H9 (cell line): Measurements from ENCODE around the gene HS3ST4. TPM values are rescaled to one million over a fixed set of nuclear protein-coding genes. Genes with fewer than 3 reads are reported as not detected.

ENCODE experiments used
- DNase-seq: peaks from one replicate; pipeline ENCODE4 v3.0.0-alpha.2; 2017
- H2AFZ ChIP-seq: one replicate; pipeline ENCODE4 v1.6.1; 2013; ENCODE audit warnings: mild to moderate bottlenecking, low read length, control low read depth, moderate library complexity
- H2AK5ac ChIP-seq: 2 replicates; pipeline ENCODE4 v1.6.1; 2013; ENCODE audit warnings: low read length, control low read depth, mixed read lengths; ENCODE audit not compliant: insufficient read length
- H2BK120ac ChIP-seq: one replicate; pipeline ENCODE4 v1.6.1; 2013; ENCODE audit warnings: low read depth, mild to moderate bottlenecking, low read length, control low read depth, inconsistent platforms; ENCODE audit not compliant: poor library complexity, severe bottlenecking
- H2BK12ac ChIP-seq: 2 replicates; pipeline ENCODE4 v1.6.1; 2013; ENCODE audit warnings: low read length, control low read depth, mixed read lengths, low read depth; ENCODE audit not compliant: insufficient read length
- H2BK15ac ChIP-seq: 2 replicates; pipeline ENCODE4 v1.6.1; 2013; ENCODE audit warnings: low read depth, low read length, control low read depth
- H2BK20ac ChIP-seq: one replicate; pipeline ENCODE4 v1.6.1; 2013; ENCODE audit warnings: low read depth, mild to moderate bottlenecking, low read length, control low read depth, inconsistent platforms; ENCODE audit not compliant: poor library complexity, severe bottlenecking
- H2BK5ac ChIP-seq: 2 replicates; pipeline ENCODE4 v1.6.1; 2013; ENCODE audit warnings: low read length, control low read depth, mixed read lengths; ENCODE audit not compliant: insufficient read length
- H3K14ac ChIP-seq: 2 replicates; pipeline ENCODE4 v1.6.1; 2013; ENCODE audit warnings: low read length, control low read depth; ENCODE audit not compliant: insufficient read depth
- H3K18ac ChIP-seq: 2 replicates; pipeline ENCODE4 v1.6.1; 2013; ENCODE audit warnings: low read depth, mild to moderate bottlenecking, mixed read lengths, low read length, control low read depth; ENCODE audit not compliant: insufficient read length
- H3K23ac ChIP-seq: 2 replicates; pipeline ENCODE4 v1.6.1; 2013; ENCODE audit warnings: low read length, control low read depth, mixed read lengths, low read depth; ENCODE audit not compliant: insufficient read length
- H3K23me2 ChIP-seq: 2 replicates; pipeline ENCODE4 v1.6.1; 2013; ENCODE audit warnings: low read depth, mild to moderate bottlenecking, mixed read lengths, low read length, control low read depth; ENCODE audit not compliant: insufficient read length, poor library complexity, severe bottlenecking
- H3K27ac ChIP-seq: 2 replicates; pipeline ENCODE4 v1.5.1; 2013; ENCODE audit warnings: low read length, control low read depth, mixed read lengths, low read depth; ENCODE audit not compliant: insufficient read length
- H3K27me3 ChIP-seq: 2 replicates; pipeline ENCODE4 v1.6.1; 2013; ENCODE audit warnings: low read length, control low read depth, inconsistent platforms; ENCODE audit not compliant: insufficient read depth
- H3K4ac ChIP-seq: 2 replicates; pipeline ENCODE4 v1.6.1; 2013; ENCODE audit warnings: low read depth, mild to moderate bottlenecking, control low read depth, inconsistent platforms, low read length, moderate library complexity
- H3K4me1 ChIP-seq: 2 replicates; pipeline ENCODE4 v1.6.1; 2013; ENCODE audit warnings: low read length, control low read depth, inconsistent platforms; ENCODE audit not compliant: insufficient read depth
- H3K4me2 ChIP-seq: 2 replicates; pipeline ENCODE4 v1.6.1; 2013; ENCODE audit warnings: low read length, control low read depth, mixed read lengths; ENCODE audit not compliant: insufficient read length, insufficient read depth
- H3K56ac ChIP-seq: 2 replicates; pipeline ENCODE4 v1.6.1; 2013; ENCODE audit warnings: low read depth, mild to moderate bottlenecking, mixed read lengths, low read length, control low read depth; ENCODE audit not compliant: insufficient read length
- H3K79me1 ChIP-seq: 2 replicates; pipeline ENCODE4 v1.6.1; 2013; ENCODE audit warnings: low read depth, mild to moderate bottlenecking, moderate library complexity, low read length, control low read depth, inconsistent platforms; ENCODE audit not compliant: insufficient read depth, poor library complexity, severe bottlenecking
- H3K79me2 ChIP-seq: 2 replicates; pipeline ENCODE4 v1.6.1; 2013; ENCODE audit warnings: low read length, control low read depth, inconsistent platforms; ENCODE audit not compliant: insufficient read depth
- H3K9ac ChIP-seq: 2 replicates; pipeline ENCODE4 v1.6.1; 2013; ENCODE audit warnings: low read length, control low read depth, mixed read lengths; ENCODE audit not compliant: insufficient read length; ENCODE audit errors: extremely low read depth
- H3K9me3 ChIP-seq: one replicate; pipeline ENCODE4 v1.6.1; 2013; ENCODE audit warnings: low read depth, low read length, inconsistent platforms; ENCODE audit not compliant: control insufficient read depth
- H3T11ph ChIP-seq: one replicate; pipeline ENCODE4 v1.6.1; 2013; ENCODE audit warnings: mild to moderate bottlenecking, low read length, control low read depth, inconsistent platforms
- H4K20me1 ChIP-seq: one replicate; pipeline ENCODE4 v1.6.1; 2013; ENCODE audit not compliant: control insufficient read depth, insufficient read length, insufficient read depth
- H4K5ac ChIP-seq: 2 replicates; pipeline ENCODE4 v1.6.1; 2013; ENCODE audit warnings: low read depth, mild to moderate bottlenecking, mixed read lengths, low read length, control low read depth; ENCODE audit not compliant: insufficient read length
- H4K8ac ChIP-seq: replicated peaks from 2 replicates; pipeline ENCODE4 v1.6.1; 2013; ENCODE audit warnings: low read length, control low read depth, mixed read lengths, low read depth; ENCODE audit not compliant: insufficient read length
- H4K91ac ChIP-seq: 2 replicates; pipeline ENCODE4 v1.6.1; 2013; ENCODE audit warnings: low read depth, mild to moderate bottlenecking, moderate library complexity, mixed read lengths, low read length, control low read depth; ENCODE audit not compliant: insufficient read length
- H3K27ac Mint-ChIP-seq, 3 experiments: 2 replicates in 2 of 3; 3 replicates in 1 of 3; pipeline ENCODE4 v1.8.0; 2020 to 2021; ENCODE audit warnings: mixed read lengths in 3 of 3, mild to moderate bottlenecking in 1 of 3, moderate library complexity in 1 of 3
- H3K27me3 Mint-ChIP-seq: 2 replicates; pipeline ENCODE4 v1.8.0; 2021; ENCODE audit warnings: low read depth, mild to moderate bottlenecking, moderate library complexity, mixed read lengths
- H3K36me3 Mint-ChIP-seq, 3 experiments: 2 replicates in 2 of 3; 3 replicates in 1 of 3; pipeline ENCODE4 v1.8.0; 2020 to 2021; ENCODE audit warnings: low read depth in 3 of 3, mixed read lengths in 3 of 3; ENCODE audit not compliant: insufficient read depth in 1 of 3
- H3K4me1 Mint-ChIP-seq, 2 experiments: 2 replicates each; pipeline ENCODE4 v1.8.0; 2020; ENCODE audit warnings: mixed read lengths in 2 of 2
- H3K4me3 Mint-ChIP-seq, 2 experiments: 2 replicates in 1 of 2; 3 replicates in 1 of 2; pipeline ENCODE4 v1.8.0; 2020 to 2021; ENCODE audit warnings: mild to moderate bottlenecking in 2 of 2, mixed read lengths in 2 of 2, moderate library complexity in 1 of 2
- H3K9me3 Mint-ChIP-seq, 2 experiments: 2 replicates in 1 of 2; 3 replicates in 1 of 2; pipeline ENCODE4 v1.8.0; 2020; ENCODE audit warnings: mild to moderate bottlenecking in 2 of 2, mixed read lengths in 2 of 2, moderate library complexity in 1 of 2
- CTCF ChIP-seq: fragments of 200-600 bp; sonication (generic); conservative IDR thresholded peaks from 3 replicates; pipeline ENCODE4 v1.8.0; 2021; ENCODE audit warnings: antibody characterized with exemption, mild to moderate bottlenecking
- WGBS: extraction: QIAGEN DNeasy Blood & Tissue Kit; methylation state at CpG from one replicate; pipeline ENCODE4 v1.1.7; 2013; ENCODE audit warnings: missing lambda C conversion rate, low lambda C conversion rate, mixed read lengths; ENCODE audit not compliant: insufficient read length; ENCODE audit errors: extremely low coverage; 5-methylcytosine and 5-hydroxymethylcytosine counted together
- total RNA-seq: library from RNA; stranded (reverse); gene quantifications from 2 replicates; pipeline ENCODE4 v1.2.1, GENCODE V29; 2021

HS3ST4 gene
- total RNA-seq, 1 experiment from 2014 or later = 1.7 TPM

- H3T11ph ChIP-seq = no peak overlapping the region
- Mint-ChIP-seq H3K4me1 (peaks cover under 1 to 3% of the 10 kb centered on the region in 2 experiments; a peak in 3 of 4 replicates), H3K27ac (no peak overlapping the region), H3K4me3 (no peak overlapping the region), H3K36me3 (no peaks in the 10 kb centered on the region; a peak in 1 of 7 replicates), H3K27me3 (peaks cover 4% of the 10 kb centered on the region), H3K9me3 (no peaks in the 10 kb centered on the region)
- H2AK5ac ChIP-seq = no peak overlapping the region
- no peak overlapping the region for H2BK12ac ChIP-seq
- H3K14ac ChIP-seq = no peak overlapping the region
- H4K91ac ChIP-seq = no peak overlapping the region
- WGBS = no CpG with 5 or more reads among the region's 1 CpG
- H3K27me3 ChIP-seq = no peaks in the 10 kb centered on the region
- no peaks in the 10 kb centered on the region for H4K20me1 ChIP-seq
- H3K23me2 ChIP-seq = no peaks in the 10 kb centered on the region
- no peak overlapping the region for H3K23ac ChIP-seq
- no peak for TF ChIP-seq CTCF
- H3K27ac ChIP-seq = no peak overlapping the region
- H3K4me2 ChIP-seq = no peak overlapping the region
- H2BK5ac ChIP-seq = no peak overlapping the region
- no peak overlapping the region for H4K8ac ChIP-seq
- no peaks in the 10 kb centered on the region for H3K9me3 ChIP-seq
- no peak overlapping the region for H4K5ac ChIP-seq
- no peak overlapping the region for H2BK20ac ChIP-seq
- no peaks in the 10 kb centered on the region for H3K79me2 ChIP-seq
- H3K18ac ChIP-seq = no peak overlapping the region
- no peak overlapping the region for H2BK15ac ChIP-seq
- H3K79me1 ChIP-seq = no peaks in the 10 kb centered on the region
- no peak overlapping the region for H2AFZ ChIP-seq
- no peak overlapping the region for H3K56ac ChIP-seq
- no peak for DNase-seq
- no peak overlapping the region for H3K4ac ChIP-seq
- no peak overlapping the region for H2BK120ac ChIP-seq
- no peak overlapping the region for H3K9ac ChIP-seq
- no peaks in the 10 kb centered on the region for H3K4me1 ChIP-seq
Measured at GRCh38 chr16:26139884-26140283, 448.1 kb downstream of the HS3ST4 start.
